Sigmoid colon (tissue), 4 donors: ENCODE measurements around the gene JAZF1.

ENCODE experiments used
- POLR2A ChIP-seq, 2 donors: fragments of 450-650 bp; IDR thresholded peaks; one replicate each; pipeline ENCODE4 v1.6.1; 2016; ENCODE audit warnings: antibody characterized with exemption in 2 of 2, mild to moderate bottlenecking in 2 of 2, moderate library complexity in 2 of 2
- POLR2AphosphoS5 ChIP-seq, 4 donors: sonication (generic); formaldehyde crosslinking; IDR thresholded peaks; one replicate each; pipeline ENCODE4 v1.6.1; 2017; ENCODE audit warnings: antibody characterized with exemption in 4 of 4
- TF ChIP-seq, protein P1 (sequence below), 4 experiments: fragments of 450-650 bp in 3 of 4; fragments of 200-600 bp in 1 of 4; IDR thresholded peaks; one replicate each; pipeline ENCODE4 v1.5.1; 2016 to 2019; ENCODE audit warnings: antibody characterized with exemption in 4 of 4, mild to moderate bottlenecking in 3 of 4, moderate library complexity in 2 of 4

DNA sequence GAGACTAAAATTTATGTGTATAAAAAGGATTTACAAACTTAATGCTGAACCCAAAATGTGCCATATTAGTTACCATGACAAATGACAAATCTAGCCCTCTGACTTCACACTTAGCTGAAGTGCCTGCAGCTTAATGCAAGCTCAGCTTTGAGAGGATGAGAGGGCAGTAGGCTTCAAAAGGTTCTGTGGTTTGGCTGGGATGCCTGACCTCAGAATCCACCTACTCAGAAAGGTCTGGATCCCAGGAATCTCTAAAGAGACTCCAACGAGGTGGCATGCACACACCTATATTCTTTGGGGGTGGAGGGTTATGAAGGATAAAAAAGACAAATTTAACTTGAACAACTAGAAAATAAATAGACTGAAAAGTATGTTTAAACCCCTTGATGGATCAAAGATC, 227.2 kb downstream of the JAZF1 start:
- TF ChIP-seq, protein P1, sequence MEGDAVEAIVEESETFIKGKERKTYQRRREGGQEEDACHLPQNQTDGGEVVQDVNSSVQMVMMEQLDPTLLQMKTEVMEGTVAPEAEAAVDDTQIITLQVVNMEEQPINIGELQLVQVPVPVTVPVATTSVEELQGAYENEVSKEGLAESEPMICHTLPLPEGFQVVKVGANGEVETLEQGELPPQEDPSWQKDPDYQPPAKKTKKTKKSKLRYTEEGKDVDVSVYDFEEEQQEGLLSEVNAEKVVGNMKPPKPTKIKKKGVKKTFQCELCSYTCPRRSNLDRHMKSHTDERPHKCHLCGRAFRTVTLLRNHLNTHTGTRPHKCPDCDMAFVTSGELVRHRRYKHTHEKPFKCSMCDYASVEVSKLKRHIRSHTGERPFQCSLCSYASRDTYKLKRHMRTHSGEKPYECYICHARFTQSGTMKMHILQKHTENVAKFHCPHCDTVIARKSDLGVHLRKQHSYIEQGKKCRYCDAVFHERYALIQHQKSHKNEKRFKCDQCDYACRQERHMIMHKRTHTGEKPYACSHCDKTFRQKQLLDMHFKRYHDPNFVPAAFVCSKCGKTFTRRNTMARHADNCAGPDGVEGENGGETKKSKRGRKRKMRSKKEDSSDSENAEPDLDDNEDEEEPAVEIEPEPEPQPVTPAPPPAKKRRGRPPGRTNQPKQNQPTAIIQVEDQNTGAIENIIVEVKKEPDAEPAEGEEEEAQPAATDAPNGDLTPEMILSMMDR (IDR thresholded peaks at IDR 0.05), result no peak
- no peak for TF ChIP-seq POLR2AphosphoS5 (IDR thresholded peaks at IDR 0.05)
- TF ChIP-seq POLR2A (IDR thresholded peaks at IDR 0.05), result no peak
